HG03520 (cell line): ENCODE measurements around the gene PTGS1.
"Not testable (repeated sequence)": the region's sequence is repeated elsewhere in the genome, so short reads cannot be mapped to it uniquely, and the experiment has no call there.

Source experiments
- ATAC-seq: cut with Tn5 transposase; IDR thresholded peaks from one replicate; pipeline ENCODE4 v1.9.1; 2021; ENCODE audit warnings: mild to moderate bottlenecking, moderate library complexity; ENCODE audit not compliant: unreplicated experiment

PTGS1 gene

DNA sequence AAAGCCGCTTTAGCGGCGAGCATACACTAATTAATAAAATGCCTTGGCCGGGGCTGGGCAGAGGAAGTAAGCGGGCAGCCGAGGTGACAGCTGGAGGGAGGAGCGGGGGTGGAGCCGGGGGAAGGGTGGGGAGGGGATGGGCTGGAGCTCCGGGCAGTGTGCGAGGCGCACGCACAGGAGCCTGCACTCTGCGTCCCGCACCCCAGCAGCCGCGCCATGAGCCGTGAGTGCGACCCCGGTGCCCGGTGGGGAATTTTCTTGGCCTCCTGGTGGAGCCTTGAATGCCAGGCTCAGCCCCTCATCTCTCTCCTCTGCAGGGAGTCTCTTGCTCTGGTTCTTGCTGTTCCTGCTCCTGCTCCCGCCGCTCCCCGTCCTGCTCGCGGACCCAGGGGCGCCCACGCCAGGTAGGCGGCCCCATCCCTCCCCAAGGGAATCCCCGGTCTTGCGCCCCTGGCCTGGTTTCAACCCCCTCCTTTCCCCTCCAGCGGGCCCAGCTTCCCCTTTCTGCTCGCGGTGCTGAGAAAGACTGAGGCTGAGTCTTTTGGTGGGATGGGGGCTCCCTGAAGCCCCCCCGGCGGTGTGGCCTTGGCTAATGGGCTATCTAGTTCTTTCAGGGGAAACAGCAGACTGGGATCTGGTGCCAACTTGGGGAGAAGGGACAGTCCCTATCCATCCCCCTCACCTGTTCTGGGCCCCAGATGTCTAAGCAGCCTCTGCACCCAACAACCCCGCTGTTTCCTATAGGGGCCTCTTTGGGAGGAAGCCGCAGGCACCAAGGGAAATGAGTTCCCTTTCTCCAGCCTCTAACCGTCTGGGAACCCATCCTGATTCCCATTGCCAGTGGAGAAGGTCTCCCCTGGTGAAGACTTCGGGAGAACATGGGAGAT, at the start of gene PTGS1:
PTGS1 (plus strand) TSS at position 156 of the 887 bp plus-strand sequence; CDS start at position 217, 61 bp downstream.
- ATAC-seq: no peak

- ATAC-seq: no peak
These were observed 48.3 kb upstream of the PTGS1 start for GRCh38 chr9:122322553-122322952.

DNA sequence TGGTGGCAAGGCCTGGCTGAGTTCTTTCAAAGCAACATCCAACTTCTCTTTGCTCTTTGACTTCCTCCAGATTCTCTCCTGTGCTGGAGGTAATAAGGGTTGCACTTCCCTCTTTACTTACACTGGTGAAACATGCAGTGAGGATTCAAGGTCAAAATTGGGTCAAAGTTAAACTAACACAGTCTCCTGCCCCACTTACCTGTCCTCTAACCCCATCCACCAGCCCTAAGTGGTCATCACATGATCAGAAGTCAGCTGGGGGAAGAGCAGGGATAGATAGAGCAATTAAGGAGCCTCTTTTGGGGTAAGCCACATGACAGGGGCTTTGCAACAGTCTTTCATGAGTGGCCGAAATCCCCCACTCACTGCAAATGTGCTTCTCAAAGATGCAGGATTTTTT, 46.2 kb upstream of the PTGS1 start:
- ATAC-seq: not testable (repeated sequence)

DNA sequence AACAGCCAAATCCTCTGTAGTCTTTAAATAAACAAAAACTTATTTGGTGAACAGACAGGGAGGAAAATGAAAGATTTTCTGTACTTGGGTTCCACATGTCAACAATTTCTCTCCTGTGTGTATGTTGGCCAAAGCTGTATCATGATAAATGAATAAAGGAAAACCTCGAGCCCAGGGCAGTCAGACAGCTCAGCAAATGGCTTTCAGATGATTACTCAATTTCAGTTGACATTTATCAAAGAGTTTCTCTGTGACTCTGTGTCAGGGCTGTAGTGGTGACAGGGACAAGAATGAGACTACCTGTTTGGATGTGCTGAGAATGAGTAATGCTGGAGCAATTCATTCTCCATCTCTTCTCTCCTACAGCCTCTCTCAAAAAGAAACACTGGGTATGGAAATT, 45.7 kb upstream of the PTGS1 start:
- no peak for ATAC-seq

GRCh38 chr9:122327175-122327574, 43.6 kb upstream of the PTGS1 start:
- ATAC-seq: no peak

DNA sequence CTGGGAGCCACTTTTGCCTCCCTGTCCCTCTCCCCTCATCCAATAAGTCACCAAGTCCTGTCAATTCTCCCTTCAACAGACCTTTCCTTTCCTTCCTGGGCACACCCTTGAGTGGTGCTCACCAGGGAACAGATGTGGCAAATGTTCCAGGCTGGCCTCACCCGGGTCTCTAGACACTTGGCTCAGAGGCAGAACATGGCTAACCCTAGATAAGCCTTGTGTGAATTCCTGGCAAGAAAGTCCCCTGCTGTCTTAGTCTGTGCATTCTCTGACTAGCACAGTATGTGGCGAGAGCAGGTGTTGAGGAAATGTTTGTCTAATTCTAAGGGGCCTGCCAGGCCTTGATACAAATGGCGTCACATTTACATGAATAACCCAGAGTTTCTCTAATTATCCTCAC, 41.2 kb upstream of the PTGS1 start:
- no peak for ATAC-seq

DNA sequence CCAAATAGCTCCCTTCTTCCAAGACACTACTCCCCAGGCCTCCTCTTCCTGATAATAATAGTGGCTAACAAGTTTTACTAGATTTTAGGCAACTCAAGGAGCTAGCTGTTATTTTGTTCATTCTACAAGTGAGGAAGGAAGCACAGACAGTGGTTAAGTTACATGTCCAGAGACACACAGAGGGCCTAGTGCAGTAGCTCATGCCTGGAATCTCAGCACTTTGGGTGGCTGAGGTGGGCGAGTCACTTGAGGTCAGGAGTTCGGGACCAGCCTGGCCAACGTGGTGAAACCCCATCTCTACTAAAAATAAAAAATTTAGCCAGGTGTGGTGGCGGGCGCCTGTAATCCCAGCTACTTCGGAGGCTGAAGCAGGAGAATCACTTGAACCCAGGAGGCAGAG, 40.4 kb upstream of the PTGS1 start:
- ATAC-seq: not testable (repeated sequence)

GRCh38 chr9:122331523-122331927, 39.3 kb upstream of the PTGS1 start:
- no peak for ATAC-seq

DNA sequence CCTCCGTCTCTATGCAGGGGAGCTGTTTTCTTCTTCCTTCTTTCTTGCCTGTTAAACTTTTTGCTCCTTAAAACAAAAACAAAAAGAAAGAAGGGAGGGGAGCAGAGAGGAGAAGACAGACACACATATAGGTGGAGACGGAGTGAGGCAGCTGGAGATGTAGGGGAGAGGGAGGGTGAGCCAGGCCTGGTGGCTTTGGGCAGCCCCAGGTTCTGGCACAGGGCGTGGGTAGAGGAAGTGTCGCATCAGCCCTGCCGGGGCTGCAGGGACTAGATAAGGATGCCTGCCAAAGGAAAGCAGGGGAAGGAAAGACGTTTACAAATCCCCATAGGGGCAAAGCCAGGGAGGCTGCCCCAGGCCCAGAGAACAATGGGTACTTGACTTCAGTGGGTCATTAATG, 38.7 kb upstream of the PTGS1 start:
- no peak for ATAC-seq

- no peak for ATAC-seq
These were observed 38.2 kb upstream of the PTGS1 start for GRCh38 chr9:122332644-122333043.

DNA sequence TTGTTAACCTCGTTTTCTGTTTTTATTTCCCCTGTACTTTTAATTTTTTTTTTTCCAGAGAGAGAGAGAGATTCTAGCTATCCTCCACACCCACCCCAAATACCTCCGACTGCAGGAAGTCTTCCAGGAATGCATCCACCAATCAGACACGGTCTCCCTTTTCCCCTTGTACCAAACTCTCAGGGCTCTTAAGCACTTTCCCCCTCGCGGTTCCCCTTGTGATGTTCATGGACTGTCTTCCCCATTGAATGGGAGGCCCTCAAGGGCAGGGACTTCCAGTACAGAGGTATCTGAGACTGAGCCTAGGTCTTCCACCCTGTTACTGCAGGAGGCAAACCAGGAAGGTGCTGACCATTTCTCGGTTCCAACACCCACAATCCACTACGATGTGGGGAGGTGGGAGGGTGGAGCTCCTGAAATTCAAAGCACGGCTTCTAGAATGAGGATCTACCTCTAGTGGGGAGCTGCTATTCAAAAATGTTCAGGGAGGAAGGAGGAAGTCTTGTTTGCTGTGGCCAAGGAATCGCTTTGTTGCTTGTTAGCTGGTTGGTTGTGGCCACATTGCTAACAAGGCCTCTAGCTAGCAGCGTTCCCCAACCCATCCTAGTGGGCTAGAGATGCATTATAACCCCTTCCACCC, 37.5 kb upstream of the PTGS1 start:
- no peak for ATAC-seq

DNA sequence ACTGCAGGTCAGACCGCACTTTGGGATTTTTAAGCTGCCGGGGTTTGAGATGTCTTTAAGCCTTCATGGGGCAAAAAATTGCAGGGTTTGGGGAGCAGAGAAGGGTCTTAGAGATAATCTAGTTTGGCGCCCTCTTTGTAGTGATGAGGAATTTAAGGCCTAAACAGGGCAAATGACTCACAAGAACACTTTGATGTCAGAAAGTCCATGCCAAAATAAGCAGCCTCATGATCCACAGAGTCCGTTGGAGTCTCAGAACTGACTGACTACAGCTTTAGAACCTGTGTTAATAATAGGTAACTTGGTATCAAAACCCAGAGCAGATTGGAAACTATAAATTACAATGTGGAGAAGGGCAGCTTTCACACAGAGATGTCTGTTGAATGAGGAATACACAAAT, 35.9 kb upstream of the PTGS1 start:
- ATAC-seq: no peak

DNA sequence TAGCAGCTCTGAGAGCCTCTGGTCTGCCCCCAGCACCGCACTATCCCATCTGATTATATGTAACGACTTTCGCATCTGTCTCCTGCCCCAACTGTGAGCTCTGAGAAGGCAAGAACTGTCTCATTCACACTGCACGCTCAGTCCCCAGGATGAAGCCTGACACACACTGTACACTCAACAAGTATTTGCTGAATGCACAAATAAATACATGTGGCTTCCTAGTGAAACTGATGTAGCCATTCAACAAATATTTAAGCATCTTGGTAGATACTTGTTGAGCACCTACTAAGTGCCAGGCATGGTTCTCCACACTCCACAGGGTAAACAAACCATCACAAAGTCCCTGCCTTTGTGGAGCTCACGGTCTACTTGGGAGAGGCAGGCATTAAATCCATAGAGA, 34.6 kb upstream of the PTGS1 start:
- no peak for ATAC-seq

DNA sequence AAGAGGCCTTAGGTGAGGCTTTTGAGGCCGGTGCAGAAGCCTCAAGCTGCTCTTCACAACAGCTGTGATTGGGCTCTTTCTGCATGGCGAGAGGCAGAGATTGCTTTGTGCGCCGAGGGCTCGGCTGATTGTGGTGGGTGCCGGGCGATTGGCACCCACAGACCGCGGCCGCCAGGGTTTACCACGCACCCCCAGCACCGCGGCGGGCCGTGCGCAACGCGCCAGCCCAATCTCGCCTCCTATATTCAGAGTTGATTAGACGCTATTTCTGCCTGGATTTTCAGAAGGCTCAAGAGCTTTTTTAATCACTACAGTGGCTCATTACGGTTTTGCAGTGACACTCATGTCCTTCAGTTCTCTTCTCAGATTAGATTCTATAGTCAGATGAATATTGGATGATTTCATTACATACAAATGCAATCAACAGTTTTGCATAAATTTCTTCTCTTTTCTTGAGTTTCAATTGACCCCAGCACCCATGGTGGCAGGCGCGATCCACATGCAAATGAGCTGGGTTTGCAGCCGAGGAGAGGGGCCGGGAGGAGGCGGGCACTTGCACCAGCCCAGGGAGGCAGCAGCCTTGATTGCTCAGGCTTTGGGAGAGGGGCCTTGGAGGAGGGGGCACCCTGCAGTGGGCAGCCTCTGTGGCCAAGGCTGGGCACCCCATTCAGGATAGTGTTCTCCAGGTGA, 33.8 kb upstream of the PTGS1 start:
- no peak for ATAC-seq

DNA sequence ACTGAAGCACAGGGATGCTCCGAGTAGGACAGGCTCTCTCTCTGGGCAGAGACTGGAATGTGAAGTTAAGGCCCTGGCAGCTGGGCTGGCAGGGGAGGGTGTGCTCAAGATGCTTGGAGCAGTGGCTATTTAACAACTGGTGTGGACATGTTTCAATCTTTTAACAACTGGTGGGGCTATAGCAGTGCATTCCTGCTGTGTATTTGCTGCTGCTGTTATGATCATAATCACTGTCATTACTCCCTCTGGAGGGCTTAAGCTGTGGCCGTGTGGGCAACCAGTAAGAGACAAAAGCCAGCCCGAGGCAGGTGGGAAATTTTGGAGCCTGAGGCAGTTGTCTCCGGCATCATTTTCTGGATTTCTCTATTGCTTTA, 33.3 kb upstream of the PTGS1 start:
- no peak for ATAC-seq

DNA sequence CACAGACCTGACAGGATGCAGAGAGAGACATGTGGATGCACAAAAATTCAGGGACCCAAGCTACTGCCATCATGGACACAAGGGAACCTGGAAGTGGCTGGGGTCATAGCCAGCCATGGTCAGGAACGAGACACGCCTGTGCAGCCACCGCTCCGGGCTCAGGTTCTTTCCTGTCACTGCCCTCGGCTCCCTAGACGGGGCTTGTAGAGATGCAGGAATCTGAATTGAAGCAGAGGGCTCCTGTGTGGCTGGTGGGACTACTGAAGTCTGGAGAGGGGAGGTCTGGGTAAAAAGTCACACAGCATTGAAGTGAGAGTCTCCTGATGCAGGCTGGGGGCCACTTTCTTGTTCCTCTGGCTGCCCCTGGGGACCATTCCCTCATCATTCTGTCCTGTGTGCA, 32.3 kb upstream of the PTGS1 start:
- no peak for ATAC-seq

GRCh38 chr9:122338994-122339393, 31.8 kb upstream of the PTGS1 start:
- no peak for ATAC-seq

GRCh38 chr9:122339579-122339978, 31.2 kb upstream of the PTGS1 start:
- ATAC-seq: no peak

- no peak for ATAC-seq
These were observed 30.7 kb upstream of the PTGS1 start for GRCh38 chr9:122340161-122340560.

DNA sequence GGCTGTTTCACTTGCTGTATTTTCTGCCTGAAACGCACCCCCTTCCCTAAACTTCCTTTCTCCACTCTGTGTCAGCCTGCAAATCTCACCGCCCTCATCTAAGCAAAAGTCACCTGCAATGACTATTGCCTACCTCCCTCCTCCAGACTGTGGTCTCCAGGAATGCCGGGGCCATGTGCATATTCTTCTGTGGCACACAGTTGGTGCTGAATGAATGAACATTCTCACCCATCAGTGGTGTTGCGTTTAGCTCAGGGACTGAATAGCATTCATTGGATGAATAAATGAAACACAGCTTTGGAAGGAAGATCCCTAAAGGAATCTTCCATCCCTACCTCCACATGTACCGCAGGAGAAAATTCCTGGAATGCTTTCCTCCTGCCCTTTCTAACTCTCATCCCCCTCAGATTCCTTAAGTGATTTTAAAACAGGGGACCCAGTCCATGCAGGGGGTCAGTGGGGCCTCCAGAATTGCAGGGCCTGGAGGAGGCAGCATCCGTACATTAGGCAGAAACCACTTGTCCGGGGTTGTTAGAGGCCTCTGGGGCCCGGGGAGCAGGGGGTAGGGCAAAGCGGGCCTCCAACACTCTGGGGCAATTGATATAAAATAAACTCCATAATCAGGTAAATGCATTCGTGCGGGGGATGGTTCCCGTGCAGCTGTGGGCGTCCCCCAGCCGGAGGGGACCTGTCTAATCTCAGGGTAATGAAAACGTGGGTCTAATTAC, 28.3 kb upstream of the PTGS1 start:
- ATAC-seq: no peak
